ENCODE data around the gene TPO. TPM values are rescaled to one million over a fixed set of nuclear protein-coding genes. Genes with fewer than 3 reads are reported as not detected.
"Not testable (repeated sequence)": the region's sequence is repeated elsewhere in the genome, so short reads cannot be mapped to it uniquely, and the experiment has no call there.

The TPO gene
- total RNA-seq, 1 donor = not detected

DNA sequence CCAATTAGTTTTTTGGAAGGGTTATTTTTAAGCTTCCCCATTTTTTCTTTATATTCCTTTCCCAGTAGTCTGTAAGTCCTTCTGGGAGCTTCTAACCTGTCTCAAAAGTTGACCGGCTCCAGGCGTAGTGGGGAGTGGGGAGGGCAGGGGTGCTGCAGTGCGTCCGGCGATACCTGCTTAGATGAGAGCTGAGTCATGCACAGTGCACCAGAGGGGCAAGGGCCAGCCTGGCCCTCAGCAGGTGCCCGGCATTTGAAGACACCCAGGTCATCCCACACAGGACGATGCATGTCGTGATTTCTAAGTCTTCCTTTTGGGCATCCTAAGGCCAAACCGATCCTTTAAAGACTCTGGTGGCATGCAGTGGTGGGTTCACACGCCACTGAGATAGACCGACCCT is 73.4 kb downstream of the TPO start:
- TF ChIP-seq, protein P1, sequence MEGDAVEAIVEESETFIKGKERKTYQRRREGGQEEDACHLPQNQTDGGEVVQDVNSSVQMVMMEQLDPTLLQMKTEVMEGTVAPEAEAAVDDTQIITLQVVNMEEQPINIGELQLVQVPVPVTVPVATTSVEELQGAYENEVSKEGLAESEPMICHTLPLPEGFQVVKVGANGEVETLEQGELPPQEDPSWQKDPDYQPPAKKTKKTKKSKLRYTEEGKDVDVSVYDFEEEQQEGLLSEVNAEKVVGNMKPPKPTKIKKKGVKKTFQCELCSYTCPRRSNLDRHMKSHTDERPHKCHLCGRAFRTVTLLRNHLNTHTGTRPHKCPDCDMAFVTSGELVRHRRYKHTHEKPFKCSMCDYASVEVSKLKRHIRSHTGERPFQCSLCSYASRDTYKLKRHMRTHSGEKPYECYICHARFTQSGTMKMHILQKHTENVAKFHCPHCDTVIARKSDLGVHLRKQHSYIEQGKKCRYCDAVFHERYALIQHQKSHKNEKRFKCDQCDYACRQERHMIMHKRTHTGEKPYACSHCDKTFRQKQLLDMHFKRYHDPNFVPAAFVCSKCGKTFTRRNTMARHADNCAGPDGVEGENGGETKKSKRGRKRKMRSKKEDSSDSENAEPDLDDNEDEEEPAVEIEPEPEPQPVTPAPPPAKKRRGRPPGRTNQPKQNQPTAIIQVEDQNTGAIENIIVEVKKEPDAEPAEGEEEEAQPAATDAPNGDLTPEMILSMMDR (IDR thresholded peaks at IDR 0.05; ENCODE audit: insufficient read depth, low read depth, low read length) = no peak
- no peak overlapping the region for H3K4me3 ChIP-seq (ENCODE audit: low read depth, low read length)
- no peak for DNase-seq (ENCODE audit: low read depth)

GRCh38 chr2:1487758-1488157 is 74.5 kb downstream of the TPO start:
- TF ChIP-seq, protein P1 (IDR thresholded peaks at IDR 0.05; ENCODE audit: insufficient read depth, low read depth, low read length) = no peak
- H3K4me3 ChIP-seq (ENCODE audit: low read depth, low read length) = no peak overlapping the region
- DNase-seq (ENCODE audit: low read depth) = no peak

GRCh38 chr2:1488181-1488671 is 75.0 kb downstream of the TPO start:
- TF ChIP-seq, protein P1 (IDR thresholded peaks at IDR 0.05; ENCODE audit: insufficient read depth, low read depth, low read length) = no peak
- no peak overlapping the region for H3K4me3 ChIP-seq (ENCODE audit: low read depth, low read length)
- DNase-seq (ENCODE audit: low read depth) = no peak

- TF ChIP-seq, protein P1 (IDR thresholded peaks at IDR 0.05; ENCODE audit: insufficient read depth, low read depth, low read length) = no peak
- no peak overlapping the region for H3K4me3 ChIP-seq (ENCODE audit: low read depth, low read length)
- DNase-seq (ENCODE audit: low read depth) = no peak
These were observed 75.6 kb downstream of the TPO start for GRCh38 chr2:1488851-1489250.

GRCh38 chr2:1489486-1489885 is 76.2 kb downstream of the TPO start:
- TF ChIP-seq, protein P1 (IDR thresholded peaks at IDR 0.05; ENCODE audit: insufficient read depth, low read depth, low read length) = no peak
- no peak for DNase-seq (ENCODE audit: low read depth)
- no peak overlapping the region for H3K4me3 ChIP-seq (ENCODE audit: low read depth, low read length)

DNA sequence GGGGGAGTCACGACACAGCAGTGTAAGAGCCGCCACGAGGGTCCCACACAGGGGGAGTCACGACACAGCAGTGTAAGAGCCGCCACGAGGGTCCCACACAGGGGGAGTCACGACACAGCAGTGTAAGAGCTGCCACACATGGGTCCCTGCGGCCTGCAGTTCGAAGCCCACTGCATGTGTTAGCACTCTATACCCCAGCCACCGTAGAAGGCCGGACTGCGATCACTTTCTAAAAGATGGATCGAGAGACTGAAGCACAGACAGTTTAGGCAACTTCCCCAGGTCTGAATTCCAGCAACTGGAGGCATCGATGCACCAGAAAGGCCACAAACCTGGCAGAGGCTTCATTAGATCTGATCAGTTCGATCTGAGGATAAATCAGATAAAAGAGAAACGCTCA is 77.1 kb downstream of the TPO start:
- not testable (repeated sequence) for DNase-seq (ENCODE audit: low read depth); H3K4me3 ChIP-seq (ENCODE audit: low read depth, low read length)

GRCh38 chr2:1491751-1492150 is 78.5 kb downstream of the TPO start:
- H3K4me3 ChIP-seq (ENCODE audit: low read depth, low read length) = no peak overlapping the region
- no peak for DNase-seq (ENCODE audit: low read depth)
- TF ChIP-seq, protein P1 (IDR thresholded peaks at IDR 0.05; ENCODE audit: insufficient read depth, low read depth, low read length) = no peak

DNA sequence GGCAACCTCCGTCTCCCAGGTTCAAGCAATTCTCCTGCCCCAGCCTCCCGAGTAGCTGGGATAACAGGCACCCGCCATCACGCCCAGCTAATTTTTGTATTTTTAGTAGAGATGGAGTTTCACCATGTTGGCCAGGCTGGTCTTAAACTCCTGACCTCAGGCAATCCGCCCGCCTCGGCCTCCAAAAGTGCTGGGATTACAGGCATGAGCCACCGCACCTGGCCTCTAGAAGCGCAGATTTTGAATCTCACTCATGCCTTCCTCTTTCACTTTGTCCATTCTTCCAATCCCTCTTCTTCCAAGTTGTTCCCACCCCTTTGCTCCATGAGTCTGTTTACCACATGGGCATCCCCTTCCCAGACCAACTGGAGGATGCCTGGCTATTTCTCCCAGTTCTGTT is 79.0 kb downstream of the TPO start:
- not testable (repeated sequence) for DNase-seq (ENCODE audit: low read depth); H3K4me3 ChIP-seq (ENCODE audit: low read depth, low read length)
